ENCODE results near the gene PDGFRB. TPM values are rescaled to one million over a fixed set of nuclear protein-coding genes. Genes with fewer than 3 reads are reported as not detected.

Gene PDGFRB
- total RNA-seq, 4 donors from 2014 or later = 17.5 to 87.5 (median 31.2) TPM

- Histone ChIP-seq H3K27ac (no peak within 1 kb of the TSS), H3K27me3 (no peaks in the 10 kb centered on the region), H3K4me3 (peak within 1 kb of the TSS in 2 of 4 donors; percentile 33 to 34), H3K36me3 (no peaks in the 10 kb centered on the region), H3K9me3 (no peaks in the 10 kb centered on the region), H3K4me1 (peaks cover 0 to 37% (median 4%) of the 10 kb centered on the region in 4 donors)
- peak in 1 of 3 donors; percentile 64 for DNase-seq
- peak in 1 of 6 experiments; percentile 31 for TF ChIP-seq CTCF (IDR thresholded peaks at IDR 0.05)
- TF ChIP-seq POLR2A (IDR thresholded peaks at IDR 0.05) = no peak
These were observed 34.3 kb upstream of the PDGFRB start, which contains the start of gene SLC6A7 for GRCh38 chr5:150189728-150190502. Gene SLC6A7, plus strand, starts transcription at chr5:150190062. Its CDS starts 266 bp downstream, at chr5:150190328.

GRCh38 chr5:150189326-150189725 lies 33.7 kb upstream of the PDGFRB start:
- Histone ChIP-seq H3K36me3 (no peaks in the 10 kb centered on the region), H3K4me1 (peaks cover 0 to 43% (median 6%) of the 10 kb centered on the region in 4 donors), H3K27me3 (no peaks in the 10 kb centered on the region), H3K27ac (no peak overlapping the region), H3K4me3 (no peak overlapping the region), H3K9me3 (no peaks in the 10 kb centered on the region)
- DNase-seq = peak in 1 of 3 donors; percentile 34
- TF ChIP-seq POLR2A (IDR thresholded peaks at IDR 0.05) (no peak), CTCF (IDR thresholded peaks at IDR 0.05) (no peak)

- Histone ChIP-seq H3K9me3 (no peaks in the 10 kb centered on the region), H3K27me3 (no peaks in the 10 kb centered on the region), H3K27ac (no peak overlapping the region), H3K4me3 (no peak overlapping the region), H3K36me3 (no peaks in the 10 kb centered on the region), H3K4me1 (peaks cover 0 to 54% (median 6%) of the 10 kb centered on the region in 4 donors)
- peak in 1 of 3 donors; percentile 58 for DNase-seq
- TF ChIP-seq POLR2A (IDR thresholded peaks at IDR 0.05) (no peak), CTCF (IDR thresholded peaks at IDR 0.05) (no peak)
These were observed 32.6 kb upstream of the PDGFRB start for GRCh38 chr5:150188146-150188842.

- DNase-seq = peak in 2 of 3 donors; percentile 52 to 56
- H3K27ac ChIP-seq = peak overlapping the region in 2 of 4 donors; percentile 89 to 95
These were observed 31.3 kb upstream of the PDGFRB start for GRCh38 chr5:150186897-150187296.

More at GRCh38 chr5:150186897-150187296, 31.3 kb upstream of the PDGFRB start:
- TF ChIP-seq CTCF (IDR thresholded peaks at IDR 0.05) = no peak
- no peak for TF ChIP-seq POLR2A (IDR thresholded peaks at IDR 0.05)
- Histone ChIP-seq H3K4me3 (no peak overlapping the region), H3K9me3 (no peaks in the 10 kb centered on the region), H3K36me3 (no peaks in the 10 kb centered on the region), H3K27me3 (no peaks in the 10 kb centered on the region), H3K4me1 (peaks cover 0 to 66% (median 10%) of the 10 kb centered on the region in 4 donors)
